Right lobe of liver (tissue), 6 donors: ENCODE data around the gene OR10A7. TPM values are rescaled to one million over a fixed set of nuclear protein-coding genes. Genes with fewer than 3 reads are reported as not detected.
"Not testable (repeated sequence)": the region's sequence is repeated elsewhere in the genome, so short reads cannot be mapped to it uniquely, and the experiment has no call there.

Experiments used
- ATAC-seq, 4 donors: fragments of 200-7000 bp; cut with Tn5 transposase; one replicate each; pipeline ENCODE4 v1.9.1; 2020; ENCODE audit warnings: mild to moderate bottlenecking in 4 of 4, moderate library complexity in 4 of 4
- DNase-seq, 3 donors: peaks; one replicate each; pipeline ENCODE4 v3.0.0-alpha.2; 2020
- H3K27ac ChIP-seq, 3 donors: fragments of 200-600 bp; one replicate each; pipeline ENCODE4 v1.8.0; 2022
- H3K27me3 ChIP-seq, 2 donors: fragments of 200-600 bp; one replicate each; pipeline ENCODE4 v1.8.0; 2022
- H3K36me3 ChIP-seq, 4 donors: fragments of 200-600 bp; sonication (generic) in 1 of 4; one replicate each; pipeline versions ENCODE4 v1.5.1 to v1.8.0; 2017 to 2022; ENCODE audit warnings: control low read depth in 1 of 4
- H3K4me1 ChIP-seq, 4 donors: fragments of 200-600 bp; sonication (generic) in 1 of 4; one replicate each; pipeline versions ENCODE4 v1.5.1 to v1.8.0; 2017 to 2022; ENCODE audit warnings: control low read depth in 1 of 4
- H3K4me3 ChIP-seq, 3 donors: fragments of 200-600 bp; one replicate each; pipeline ENCODE4 v1.8.0; 2022
- H3K9me3 ChIP-seq, 4 donors: fragments of 200-600 bp; sonication (generic) in 1 of 4; one replicate each; pipeline versions ENCODE4 v1.5.1 to v1.8.0; 2017 to 2022; ENCODE audit warnings: control low read depth in 1 of 4
- CTCF ChIP-seq, 4 donors: fragments of 200-600 bp in 3 of 4; fragments of 450-650 bp in 1 of 4; IDR thresholded peaks; one replicate each; pipeline versions ENCODE4 v1.5.1 to v1.8.0; 2016 to 2022; ENCODE audit warnings: antibody characterized with exemption in 4 of 4, mild to moderate bottlenecking in 2 of 4
- POLR2A ChIP-seq: fragments of 450-650 bp; IDR thresholded peaks from one replicate; pipeline ENCODE4 v1.6.1; 2017; ENCODE audit warnings: antibody characterized with exemption, mild to moderate bottlenecking
- WGBS: methylation state at CpG from one replicate; pipeline ENCODE4 v1.1.6; 2018; ENCODE audit warnings: low coverage, low lambda C conversion rate; ENCODE audit not compliant: insufficient coverage; ENCODE audit errors: missing lambda C conversion rate; 5-methylcytosine and 5-hydroxymethylcytosine counted together
- intact Hi-C, 2 donors: fragments of 100-400 bp; cut with DNase I; formaldehyde crosslinking; loops; one replicate each; pipeline versions ENCODE4 v1.11.2 to v1.14.1; 2022
- long read RNA-seq: library from polyadenylated mRNA; unstranded; transcript quantifications from one replicate; pipeline ENCODE4 v2.0.0, GENCODE V29; 2019
- total RNA-seq, 6 experiments: library from RNA; depleted of rRNA in 2 of 6; stranded (reverse); fragments of >200 nt in 2 of 6; fragmentation: NEBNext Ultra II Directional in 3 of 6; extraction: Animal tissue kit (Norgen Biotek cat#: 25700) in 3 of 6; gene quantifications; one replicate each; pipeline versions ENCODE4 v1.1.0 to v1.2.4, GENCODE V29; 2016 to 2023
- donor health status: DM: no; HTN: yes; CAD: no.
- donor health status: DM: no; HTN: no; CAD: no.
- donor health status: DM: no; HTN: no; CAD: no.
- donor health status: DM: no; HTN: yes; CAD: no.
- donor health status: DM: no; HTN: yes; CAD: no.

Gene OR10A7, protein sequence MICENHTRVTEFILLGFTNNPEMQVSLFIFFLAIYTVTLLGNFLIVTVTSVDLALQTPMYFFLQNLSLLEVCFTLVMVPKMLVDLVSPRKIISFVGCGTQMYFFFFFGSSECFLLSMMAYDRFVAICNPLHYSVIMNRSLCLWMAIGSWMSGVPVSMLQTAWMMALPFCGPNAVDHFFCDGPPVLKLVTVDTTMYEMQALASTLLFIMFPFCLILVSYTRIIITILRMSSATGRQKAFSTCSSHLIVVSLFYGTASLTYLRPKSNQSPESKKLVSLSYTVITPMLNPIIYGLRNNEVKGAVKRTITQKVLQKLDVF
- total RNA-seq = not detected
- long read RNA-seq = 0 reads

DNA sequence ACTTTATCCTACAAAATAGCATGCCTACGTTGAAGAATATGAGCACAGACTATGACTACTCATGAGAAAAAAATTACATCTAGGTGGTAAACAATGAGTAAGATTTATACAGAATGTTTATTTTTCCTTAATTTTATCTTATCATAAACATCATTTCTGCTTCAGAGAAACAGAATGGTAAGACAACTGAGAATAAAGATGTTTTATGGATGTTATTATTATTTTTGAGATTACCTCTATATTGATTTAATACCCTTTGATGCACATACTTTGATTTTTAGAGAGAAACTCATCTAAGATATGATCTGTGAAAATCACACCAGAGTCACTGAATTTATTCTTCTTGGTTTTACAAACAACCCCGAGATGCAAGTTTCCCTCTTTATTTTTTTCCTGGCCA lies at the start of gene OR10A7:
Gene OR10A7, plus strand, starts transcription at position 301 of the 400 bp plus-strand sequence. Its CDS starts 0 bp downstream, at position 301.
- WGBS = 64% methylated on average over 2 of the region's 2 CpGs
- ATAC-seq = no peak
- TF ChIP-seq CTCF (IDR thresholded peaks at IDR 0.05) (no peak), POLR2A (no peak)
- Histone ChIP-seq H3K36me3 (no peaks in the 10 kb centered on the region), H3K27ac (no peak within 1 kb of the TSS), H3K4me3 (no peak within 1 kb of the TSS), H3K27me3 (no peaks in the 10 kb centered on the region), H3K4me1 (no peaks in the 10 kb centered on the region), H3K9me3 (no peaks in the 10 kb centered on the region)
- DNase-seq = no peak
- intact Hi-C loops = no loop called here

DNA sequence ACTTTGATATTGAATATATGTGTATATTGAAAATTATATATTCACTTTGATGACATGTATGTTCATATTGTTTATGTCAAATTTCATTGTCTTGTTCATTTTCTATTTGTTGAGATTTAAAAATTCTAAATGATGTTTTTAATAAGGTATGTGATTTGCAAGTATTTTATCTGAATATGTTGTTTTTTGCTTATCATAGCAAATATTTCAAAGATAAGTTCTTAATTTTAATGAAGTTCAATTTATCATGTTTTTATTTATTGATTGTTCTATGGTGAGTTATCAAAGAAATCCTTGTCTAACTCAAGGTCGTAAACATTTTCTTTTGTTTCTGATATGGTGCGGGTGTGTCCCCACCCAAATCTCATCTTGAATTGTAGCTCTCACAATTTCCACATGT lies 49.4 kb upstream of the OR10A7 start:
- H3K4me3 ChIP-seq = no peak overlapping the region
- H3K9me3 ChIP-seq = no peaks in the 10 kb centered on the region
- no peak for TF ChIP-seq CTCF (IDR thresholded peaks at IDR 0.05)
- no peak for TF ChIP-seq POLR2A
- DNase-seq (no peak), ATAC-seq (no peak)
- intact Hi-C loops = no loop called here
- H3K4me1 ChIP-seq = no peaks in the 10 kb centered on the region
- no peaks in the 10 kb centered on the region for H3K27me3 ChIP-seq
- 90% methylated on average over 2 of the region's 2 CpGs for WGBS
- H3K27ac ChIP-seq = no peak overlapping the region
- H3K36me3 ChIP-seq = no peaks in the 10 kb centered on the region

DNA sequence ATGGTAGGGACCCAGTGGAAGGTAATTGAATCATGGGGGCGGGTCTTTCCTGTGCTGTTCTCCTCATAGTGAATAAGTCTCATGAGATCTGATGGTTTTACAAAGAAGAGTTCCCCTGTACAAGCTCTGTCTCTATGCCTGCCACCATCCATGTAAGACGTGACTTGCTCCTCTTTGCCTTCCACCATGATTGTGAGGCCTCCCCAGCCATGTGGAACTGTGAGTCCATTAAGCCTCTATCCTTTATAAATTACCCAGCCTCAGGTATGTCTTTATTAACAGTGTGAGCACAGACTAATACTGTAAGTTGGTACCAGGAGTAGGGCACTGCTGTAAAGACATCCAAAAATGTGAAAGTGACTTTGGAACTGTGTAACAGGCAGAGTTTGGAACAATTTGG lies 49.0 kb upstream of the OR10A7 start:
- H3K4me3 ChIP-seq, H3K9me3 ChIP-seq, DNase-seq, H3K27ac ChIP-seq, ATAC-seq, intact Hi-C loops, H3K27me3 ChIP-seq, H3K4me1 ChIP-seq, H3K36me3 ChIP-seq: not testable (repeated sequence)
- 45% methylated on average over 2 of the region's 2 CpGs for WGBS

- H3K36me3 ChIP-seq = no peaks in the 10 kb centered on the region
- no peak for DNase-seq
- no peak overlapping the region for H3K4me3 ChIP-seq
- H3K27me3 ChIP-seq = no peaks in the 10 kb centered on the region
- H3K4me1 ChIP-seq = no peaks in the 10 kb centered on the region
- intact Hi-C loops = no loop called here
- TF ChIP-seq POLR2A (no peak), CTCF (IDR thresholded peaks at IDR 0.05) (no peak)
- no peak overlapping the region for H3K27ac ChIP-seq
- H3K9me3 ChIP-seq = no peaks in the 10 kb centered on the region
- 22% methylated on average over 1 of the region's 1 CpG for WGBS
- ATAC-seq = no peak
Observed at GRCh38 chr12:55172686-55173085, 48.1 kb upstream of the OR10A7 start.

- TF ChIP-seq POLR2A (no peak), CTCF (IDR thresholded peaks at IDR 0.05) (no peak)
- ATAC-seq (no peak), DNase-seq (no peak)
- WGBS = 80% methylated on average over 1 of the region's 2 CpGs
- Histone ChIP-seq H3K27me3 (no peaks in the 10 kb centered on the region), H3K4me1 (no peaks in the 10 kb centered on the region), H3K9me3 (no peaks in the 10 kb centered on the region), H3K4me3 (no peak overlapping the region), H3K27ac (no peak overlapping the region), H3K36me3 (no peaks in the 10 kb centered on the region)
- intact Hi-C loops = no loop called here
Observed at GRCh38 chr12:55173456-55173855, 47.4 kb upstream of the OR10A7 start.
